Endothelial cell of umbilical vein (primary cell): Measurements from ENCODE around the gene IFITM5. TPM values are rescaled to one million over a fixed set of nuclear protein-coding genes. Genes with fewer than 3 reads are reported as not detected.

Experiments used
- BruUV-seq: library from RNA; stranded (reverse); fragments of 400-500 nt; replicated peaks from 2 replicates; lab custom pipeline; 2021; lab: Mats Ljungman, UMichigan
- CTCF ChIA-PET: fragments of 300-600, 350-600 bp; sonication (Branson Sonifier 250); formaldehyde crosslinking; loops from one replicate; lab custom pipeline; 2021; ENCODE audit warnings: antibody characterized with exemption, inconsistent platforms; lab: Charles Lee
- POLR2A ChIA-PET: fragments of 300-600, 350-600 bp; sonication (Branson Sonifier 250); formaldehyde crosslinking; loops from one replicate; lab custom pipeline; 2021; ENCODE audit warnings: antibody characterized with exemption, inconsistent platforms; lab: Charles Lee
- DNase-seq: peaks from one replicate; pipeline ENCODE4 v3.0.0-alpha.2; 2011; ENCODE audit warnings: low read depth, low spot score
- FAIRE-seq: peaks from 2 replicates; lab custom pipeline; 2011; peaks lifted over from hg19 to GRCh38; lab: Jason Lieb, UNC
- H2AFZ ChIP-seq: 2 replicates; pipeline ENCODE4 v1.6.0; 2012; ENCODE audit warnings: low read depth, low read length, control low read depth, inconsistent platforms
- H3K27ac ChIP-seq: 2 replicates; pipeline ENCODE4 v1.5.1; 2011; ENCODE audit warnings: low read depth, mild to moderate bottlenecking, control low read depth, low read length, moderate library complexity; ENCODE audit not compliant: insufficient read depth
- H3K27me3 ChIP-seq, 2 experiments: 2 replicates each; pipeline versions ENCODE4 v1.6.0 to v1.6.1; 2011; ENCODE audit warnings: low read length in 2 of 2, mixed read lengths in 1 of 2; ENCODE audit not compliant: control insufficient read depth in 2 of 2, insufficient read depth in 2 of 2
- H3K36me3 ChIP-seq, 2 experiments: 2 replicates in 1 of 2; 3 replicates in 1 of 2; pipeline ENCODE4 v1.5.1; 2011; ENCODE audit warnings: low read length in 2 of 2, mild to moderate bottlenecking in 1 of 2, moderate library complexity in 1 of 2; ENCODE audit not compliant: control insufficient read depth in 2 of 2, insufficient read depth in 2 of 2; ENCODE audit errors: extremely low read depth in 1 of 2
- H3K4me1 ChIP-seq: 3 replicates; pipeline ENCODE4 v1.5.1; 2011; ENCODE audit warnings: mild to moderate bottlenecking, low read length; ENCODE audit not compliant: control insufficient read depth, insufficient read depth; ENCODE audit errors: extremely low read depth
- H3K4me2 ChIP-seq: 2 replicates; pipeline ENCODE4 v1.6.1; 2011; ENCODE audit warnings: low read length, control low read depth, mixed read lengths; ENCODE audit not compliant: insufficient read depth
- H3K4me3 ChIP-seq, 3 experiments: fragments of 200-600 bp in 1 of 3; sonication (generic), shearing (Covaris generic) in 1 of 3; replicated peaks in 1 of 3; 2 replicates each; pipeline ENCODE4 v1.5.1; 2011 to 2016; ENCODE audit warnings: control low read depth in 3 of 3, low read length in 3 of 3, mild to moderate bottlenecking in 2 of 3, inconsistent platforms in 1 of 3, low read depth in 1 of 3, moderate library complexity in 1 of 3; ENCODE audit not compliant: insufficient read depth in 1 of 3
- H3K79me2 ChIP-seq: 2 replicates; pipeline ENCODE4 v1.6.0; 2012; ENCODE audit warnings: low read length, inconsistent platforms; ENCODE audit not compliant: control insufficient read depth, insufficient read depth
- H3K9ac ChIP-seq: replicated peaks from 2 replicates; pipeline ENCODE3; 2011; ENCODE audit warnings: low read length, control low read depth; ENCODE audit not compliant: insufficient read depth; ENCODE audit errors: extremely low read depth
- H3K9me1 ChIP-seq: replicated peaks from 3 replicates; pipeline ENCODE4 v1.6.0; 2011; ENCODE audit warnings: mild to moderate bottlenecking, low read length; ENCODE audit not compliant: control insufficient read depth, insufficient read depth; ENCODE audit errors: extremely low read depth
- H3K9me3 ChIP-seq: replicated peaks from 2 replicates; pipeline ENCODE4 v1.5.1; 2012; ENCODE audit warnings: low read length, inconsistent platforms; ENCODE audit not compliant: control insufficient read depth, insufficient read depth
- H4K20me1 ChIP-seq: replicated peaks from 2 replicates; pipeline ENCODE3; 2011; ENCODE audit warnings: mild to moderate bottlenecking, low read length; ENCODE audit not compliant: control insufficient read depth, insufficient read depth; ENCODE audit errors: extremely low read depth
- CTCF ChIP-seq, 2 donors: IDR thresholded peaks; 1 replicate in 1 of 2; 2 replicates in 1 of 2; pipeline ENCODE4 v1.5.1; 2011; ENCODE audit warnings: low read length in 2 of 2, mild to moderate bottlenecking in 2 of 2, moderate library complexity in 2 of 2, control low read depth in 1 of 2, inconsistent platforms in 1 of 2, low read depth in 1 of 2; ENCODE audit not compliant: insufficient read depth in 1 of 2; ENCODE audit errors: extremely low read depth in 1 of 2
- EZH2 ChIP-seq: IDR thresholded peaks from 2 replicates; pipeline ENCODE4 v1.6.1; 2012; ENCODE audit warnings: borderline replicate concordance, low read depth, mild to moderate bottlenecking, moderate library complexity, low read length, inconsistent platforms; ENCODE audit not compliant: severe bottlenecking
- FOS ChIP-seq: IDR thresholded peaks from 2 replicates; pipeline ENCODE4 v1.6.1; 2011; ENCODE audit warnings: mild to moderate bottlenecking, low read length, moderate library complexity, borderline replicate concordance; ENCODE audit not compliant: insufficient read depth
- GATA2 ChIP-seq: IDR thresholded peaks from 2 replicates; pipeline ENCODE4 v1.7.0; 2011; ENCODE audit warnings: low read depth, mild to moderate bottlenecking, moderate library complexity, mixed read lengths, low read length; ENCODE audit not compliant: insufficient read length, insufficient read depth
- JUN ChIP-seq: IDR thresholded peaks from 2 replicates; pipeline ENCODE4 v1.6.1; 2011; ENCODE audit warnings: borderline replicate concordance, low read depth; ENCODE audit not compliant: insufficient read length, insufficient read depth
- MAX ChIP-seq: IDR thresholded peaks from 2 replicates; pipeline ENCODE4 v1.6.1; 2011; ENCODE audit not compliant: insufficient read depth, insufficient read length
- MYC ChIP-seq: IDR thresholded peaks from one replicate; pipeline ENCODE4 v1.6.1; 2011; ENCODE audit warnings: mild to moderate bottlenecking, low read depth, low read length
- POLR2A ChIP-seq: IDR thresholded peaks from 2 replicates; pipeline ENCODE4 v1.6.1; 2012; ENCODE audit warnings: low read depth, mild to moderate bottlenecking, control low read depth, low read length
- POLR2AphosphoS5 ChIP-seq: IDR thresholded peaks from 2 replicates; pipeline ENCODE4 v1.6.1; 2012; ENCODE audit warnings: low read depth, mild to moderate bottlenecking, control low read depth, low read length, moderate library complexity; ENCODE audit not compliant: insufficient read depth
- dilution Hi-C: fragments of 300-500 bp; cut with MboI; formaldehyde crosslinking; loops from one replicate; pipeline ENCODE4 v1.15.0; 2019; ENCODE audit warnings: low sequenced_read_pairs; ENCODE audit not compliant: extremely low pct_ligation_motif_present
- intact Hi-C: fragments of 100-400 bp; cut with micrococcal nuclease; formaldehyde crosslinking; loops from one replicate; pipeline ENCODE4 v1.10.0; 2022
- polyA plus RNA-seq, 4 experiments: library from polyadenylated mRNA; depleted of rRNA in 3 of 4; stranded (reverse) in 3 of 4; unstranded in 1 of 4; fragments of >200 nt; gene quantifications; 2 replicates each; pipeline versions ENCODE4 v1.2.1 to v1.2.3, GENCODE V29; 2011 to 2012; ENCODE audit warnings: missing spikeins in 1 of 4
- total RNA-seq: library from RNA; stranded (reverse); gene quantifications from 2 replicates; pipeline ENCODE4 v1.2.3, GENCODE V29; 2021

The IFITM5 gene
- total and polyA plus RNA-seq, 2 donors (not counting 3 experiments of a cell fraction or from before 2014, with no cell fraction given), result not detected

- DNase-seq (no peak), FAIRE-seq (no peak)
- Histone ChIP-seq H3K9me3 (no peaks in the 10 kb centered on the region), H3K27me3 (peaks cover 17 to 23% of the 10 kb centered on the region in 2 experiments), H3K9me1 (no peaks in the 10 kb centered on the region), H4K20me1 (no peaks in the 10 kb centered on the region), H3K4me3 (no peak overlapping the region), H3K4me2 (no peak overlapping the region), H2AFZ (no peak overlapping the region), H3K36me3 (no peaks in the 10 kb centered on the region), H3K9ac (no peak overlapping the region), H3K79me2 (no peaks in the 10 kb centered on the region), H3K4me1 (no peaks in the 10 kb centered on the region), H3K27ac (no peak overlapping the region)
- POLR2A ChIA-PET, result no interaction called here
- intact Hi-C loops (no loop called here), dilution Hi-C loops (no loop called here)
- no TSS peak for BruUV-seq
- TF ChIP-seq POLR2AphosphoS5 (no peak), GATA2 (no peak), MAX (no peak), POLR2A (no peak), JUN (no peak), CTCF (IDR thresholded peaks at IDR 0.05; ENCODE audit: extremely low read depth in 1 of 2, insufficient read depth in 1 of 2, low read depth in 1 of 2, low read length in 2 of 2) (no peak), MYC (no peak), FOS (no peak), EZH2 (no peak)
- CTCF ChIA-PET, result interaction anchor here (2.6 kb wide), 1 partner anchor 22 kb away, joined by 10 read pairs; no protein-coding TSS in a partner anchor
Measured at GRCh38 chr11:272931-273198, 26.5 kb downstream of the IFITM5 start.
